Fibroblast of the conjunctiva (primary cell): ENCODE measurements around the gene KCNA2.
A peak's percentile ranks its signal among the peaks of the same experiment; 100 is the strongest.

Source experiments
- DNase-seq: peaks from one replicate; pipeline ENCODE4 v3.0.0-alpha.2; 2010; ENCODE audit warnings: low read depth

The KCNA2 gene

GRCh38 chr1:110628323-110629105 lies 22.4 kb upstream of the KCNA2 start:
- no peak for DNase-seq

- no peak for DNase-seq
Measured at GRCh38 chr1:110627764-110628163, 21.6 kb upstream of the KCNA2 start.

DNA sequence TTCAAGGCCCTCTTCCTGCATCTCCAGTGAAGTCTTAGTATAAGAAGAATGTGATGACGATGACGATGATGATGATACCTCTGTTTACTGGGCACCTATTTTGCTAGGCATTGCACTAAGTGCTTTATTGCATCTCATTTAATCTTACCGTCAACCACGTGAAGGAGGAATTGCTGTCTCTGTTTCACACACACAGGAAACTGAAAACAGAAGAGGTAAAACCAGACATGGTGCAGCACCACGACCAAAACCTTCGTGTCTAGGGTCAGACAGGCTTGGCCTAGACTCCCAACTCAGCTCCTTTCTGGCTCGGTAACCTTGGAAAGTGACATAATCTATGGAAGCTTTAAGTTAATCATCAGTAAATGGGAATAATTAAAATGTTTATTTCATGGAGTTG lies 20.7 kb upstream of the KCNA2 start:
- DNase-seq = no peak

- DNase-seq = no peak
Measured at GRCh38 chr1:110620686-110621085, 14.5 kb upstream of the KCNA2 start.

- DNase-seq = no peak
Measured at GRCh38 chr1:110620250-110620615, 14.1 kb upstream of the KCNA2 start.

- peak; percentile 36 for DNase-seq
Measured at GRCh38 chr1:110619412-110620249, 13.5 kb upstream of the KCNA2 start.

DNA sequence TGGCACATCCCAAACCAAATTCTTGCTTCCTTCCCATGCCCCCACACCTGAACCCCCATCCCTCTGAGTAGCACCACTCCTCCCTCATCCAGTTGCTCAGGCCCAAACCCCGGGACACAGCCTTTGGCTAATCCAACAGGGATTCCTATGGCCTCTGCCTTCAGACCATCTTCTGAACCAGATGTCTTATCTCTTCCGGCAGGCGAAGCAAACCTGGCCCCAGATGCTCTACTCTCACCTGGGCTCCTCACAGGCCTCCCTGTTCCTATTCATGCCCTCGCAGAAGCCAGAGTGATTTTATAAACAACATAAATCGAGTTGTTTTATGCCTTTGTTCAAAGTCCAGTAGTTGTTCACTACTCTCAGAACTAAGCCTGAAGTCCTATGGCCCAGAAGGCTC lies 12.5 kb upstream of the KCNA2 start:
- no peak for DNase-seq

DNA sequence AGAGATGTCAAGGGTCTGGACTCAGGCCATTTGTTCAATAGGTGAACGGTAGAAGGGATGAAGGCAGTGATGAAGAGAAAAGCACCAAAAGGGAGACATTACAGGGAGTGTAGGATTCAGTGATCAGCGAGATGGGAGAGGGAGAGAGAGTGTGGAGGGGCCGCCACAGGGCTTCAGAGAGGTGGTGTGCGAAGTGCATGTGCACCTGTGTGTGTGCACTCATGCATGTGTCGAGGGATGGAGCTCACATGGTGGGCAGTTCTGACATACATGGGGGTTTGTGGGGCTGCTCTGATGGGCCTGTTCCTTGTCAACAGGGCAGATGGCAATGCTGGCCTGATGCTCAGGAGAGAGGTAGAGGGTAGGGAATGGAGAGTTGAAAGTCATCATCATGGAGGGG lies 11.4 kb upstream of the KCNA2 start:
- DNase-seq = no peak

- DNase-seq = no peak
Measured at GRCh38 chr1:110617116-110617515, 11.0 kb upstream of the KCNA2 start.

DNA sequence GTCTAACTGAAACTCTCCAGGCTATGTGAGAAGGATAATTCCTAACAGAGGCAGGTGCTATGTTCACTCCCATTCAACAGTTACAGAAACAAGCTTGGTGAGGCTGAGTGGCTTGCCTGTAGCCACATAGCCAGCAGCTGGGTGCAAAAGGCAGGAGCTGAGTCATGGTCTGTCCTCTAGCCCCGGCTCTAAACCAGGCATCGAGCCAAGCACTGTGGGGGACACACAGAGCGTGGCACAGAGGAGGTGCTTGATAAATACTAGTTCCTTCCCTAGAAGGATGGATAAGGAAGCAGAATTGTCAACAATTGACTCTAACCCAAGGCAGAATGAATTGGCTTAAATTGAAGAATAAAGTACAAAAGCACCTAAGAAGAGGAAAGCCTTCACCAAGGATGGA lies 10.4 kb upstream of the KCNA2 start:
- no peak for DNase-seq

- peak; percentile 36 for DNase-seq
Measured at GRCh38 chr1:110615548-110616130, 9.5 kb upstream of the KCNA2 start.

- no peak for DNase-seq
Measured at GRCh38 chr1:110612060-110612745, 6.0 kb upstream of the KCNA2 start.

GRCh38 chr1:110610696-110611286 lies 4.6 kb upstream of the KCNA2 start:
- no peak for DNase-seq

DNA sequence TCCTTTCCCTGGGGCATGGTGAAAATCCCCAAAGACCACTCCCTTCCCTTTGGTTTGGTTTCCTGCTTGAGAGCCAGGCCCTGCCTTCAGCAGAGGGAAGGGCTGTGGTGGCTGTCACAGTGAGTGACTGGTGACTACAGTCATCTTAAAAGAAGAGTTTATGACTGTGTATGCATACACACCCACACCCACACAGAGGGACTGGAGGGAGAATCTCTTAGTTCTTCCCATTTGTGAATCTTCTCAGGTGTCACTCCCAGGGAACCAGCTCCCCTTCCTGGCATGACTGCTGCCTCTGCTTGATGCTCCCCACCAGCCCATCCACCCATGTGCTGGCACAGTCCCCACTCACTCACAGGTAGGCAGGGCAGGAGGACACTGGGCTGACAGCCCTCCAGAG lies 3.9 kb upstream of the KCNA2 start:
- DNase-seq = no peak

DNA sequence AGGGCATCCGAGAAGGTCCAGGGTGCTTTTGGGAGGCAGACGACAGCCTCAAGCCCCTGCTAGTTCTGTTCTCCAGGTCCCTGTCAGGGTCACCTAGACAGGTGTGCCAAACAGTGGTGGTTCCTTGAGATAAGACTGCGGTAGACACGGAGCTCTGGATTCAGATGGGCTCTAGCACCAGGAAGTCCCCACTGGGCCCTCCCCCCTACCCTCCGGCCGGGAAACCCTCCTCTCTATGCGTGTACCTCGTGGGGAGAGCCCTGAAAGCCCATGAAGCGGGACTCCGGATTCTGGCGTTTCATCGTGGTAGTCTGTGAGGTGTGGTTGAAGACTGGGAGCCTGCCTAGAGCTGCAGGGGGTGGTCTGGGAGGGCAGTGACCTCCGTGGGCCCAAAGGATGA lies 2.1 kb upstream of the KCNA2 start:
- DNase-seq = no peak

DNA sequence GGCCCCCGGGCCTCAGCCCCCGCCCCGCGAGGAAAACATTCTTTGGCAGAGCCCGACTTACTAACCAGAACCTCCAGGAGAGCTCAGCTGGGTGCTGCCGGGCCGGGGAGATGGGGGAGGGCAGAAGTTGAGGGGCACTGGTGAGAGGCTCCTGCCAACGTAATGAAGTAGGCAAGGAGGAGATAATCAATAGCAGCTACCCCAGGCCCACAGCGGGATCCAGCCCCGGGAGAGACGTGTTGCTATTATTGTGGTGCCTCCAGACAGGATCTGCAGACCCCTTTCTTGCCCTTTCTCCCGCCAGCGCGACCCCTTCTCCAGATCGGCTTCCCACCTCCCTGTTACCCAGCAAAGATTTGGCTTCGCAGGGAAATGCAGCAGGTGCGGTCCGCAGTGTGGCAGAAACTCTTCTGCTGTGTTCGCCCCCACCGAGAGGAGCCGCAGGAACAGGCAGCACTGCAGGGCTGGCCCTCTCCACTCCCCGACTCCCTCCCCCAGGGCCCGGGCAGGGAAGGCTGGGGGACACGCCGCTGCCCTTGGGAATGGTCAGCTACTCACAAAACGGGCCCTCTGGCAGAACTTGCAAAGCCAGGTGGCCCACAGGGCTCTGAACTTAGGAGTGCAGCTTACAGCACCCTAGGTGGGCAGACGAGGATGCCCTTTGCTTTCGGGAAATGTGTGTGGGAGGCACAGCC lies 1.5 kb upstream of the KCNA2 start:
- DNase-seq = no peak

DNA sequence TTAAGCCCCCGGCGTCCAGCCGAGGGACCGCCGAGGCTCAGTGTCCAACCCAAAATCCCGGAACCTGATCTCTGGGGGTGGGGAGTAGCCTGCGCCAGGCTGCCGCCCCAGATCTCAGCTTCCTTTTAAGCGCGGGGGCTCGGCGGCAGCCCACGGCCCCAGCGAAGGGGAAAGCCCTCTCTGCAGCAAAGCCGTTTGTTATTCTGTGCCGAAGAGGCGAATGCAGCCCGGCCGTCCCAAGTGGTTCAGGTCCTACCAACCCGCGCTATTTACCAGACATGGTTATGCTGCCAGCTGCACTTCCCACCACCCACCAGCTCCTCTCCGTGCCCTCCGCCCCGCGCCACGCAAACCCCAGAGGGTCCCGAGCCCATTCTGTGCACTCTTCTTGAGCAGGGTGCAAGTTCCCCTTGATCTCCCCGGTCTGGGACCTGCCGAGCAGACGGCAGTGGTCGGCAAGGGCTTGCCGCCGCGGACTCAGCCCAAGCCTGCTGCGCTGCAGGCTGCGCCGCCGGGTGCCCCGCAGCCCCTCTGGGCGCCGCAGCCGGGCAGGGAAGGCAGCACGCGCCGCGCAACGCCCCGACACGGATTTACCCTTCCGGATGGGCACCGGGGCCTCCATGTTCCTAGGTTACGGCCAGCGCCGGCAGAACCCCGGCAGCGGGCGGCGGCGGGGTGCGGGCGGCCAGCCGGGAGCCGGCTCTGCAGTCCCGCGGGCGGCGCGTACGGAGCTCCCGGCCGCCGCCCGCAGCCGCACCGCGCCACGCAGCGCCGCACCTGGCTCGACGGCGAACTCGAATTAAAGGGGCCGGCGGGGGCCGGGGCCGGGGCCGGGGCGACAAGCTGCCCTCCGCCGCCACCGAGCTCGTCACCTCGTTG lies 738 bp upstream of the KCNA2 start:
- DNase-seq = no peak

- DNase-seq = no peak
Measured at GRCh38 chr1:110605446-110605845, 712 bp downstream of the KCNA2 start.

GRCh38 chr1:110604586-110605148 lies 1.5 kb downstream of the KCNA2 start:
- no peak for DNase-seq

DNA sequence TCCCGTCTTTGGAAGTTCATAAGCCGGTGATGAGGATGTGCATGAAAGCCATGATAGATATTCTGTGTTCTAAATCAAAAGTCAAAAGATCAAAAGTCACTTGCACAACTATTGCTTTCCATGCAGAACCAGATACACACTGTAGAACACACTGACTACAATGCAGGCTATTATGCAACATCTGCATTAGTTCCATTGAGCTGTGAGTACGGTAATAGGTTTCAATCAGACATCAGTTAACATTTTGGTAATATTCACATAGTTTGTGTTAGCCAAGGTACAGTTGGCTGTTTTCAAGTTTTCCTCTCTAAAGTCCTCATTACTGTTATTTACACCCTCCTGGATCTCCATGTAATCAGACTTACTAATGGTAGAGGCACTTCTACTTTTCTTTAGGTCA lies 3.1 kb downstream of the KCNA2 start:
- no peak for DNase-seq
